ENCODE results near the gene KRT74.

DNA sequence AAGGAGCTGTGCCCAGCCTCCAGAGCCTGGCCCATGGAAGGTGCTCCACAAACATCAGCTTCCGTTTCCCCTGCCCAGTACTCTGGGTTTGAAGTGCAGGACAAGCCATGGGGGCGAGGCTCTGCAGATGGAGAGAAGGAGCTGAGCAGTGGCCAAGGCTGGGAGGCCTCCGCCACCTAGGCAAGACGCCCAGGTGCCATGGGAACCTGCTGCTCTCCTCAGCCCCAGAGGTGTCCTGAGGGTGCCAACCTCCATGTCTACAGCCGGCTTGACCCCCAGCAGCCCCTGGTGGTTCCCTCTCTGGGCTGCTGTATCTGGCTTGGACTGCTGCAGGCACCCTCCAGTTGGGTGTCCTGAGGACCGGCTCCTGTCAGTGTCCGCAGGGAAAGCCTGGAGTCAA is 33.1 kb downstream of the KRT74 start:
- TF ChIP-seq, protein P1, sequence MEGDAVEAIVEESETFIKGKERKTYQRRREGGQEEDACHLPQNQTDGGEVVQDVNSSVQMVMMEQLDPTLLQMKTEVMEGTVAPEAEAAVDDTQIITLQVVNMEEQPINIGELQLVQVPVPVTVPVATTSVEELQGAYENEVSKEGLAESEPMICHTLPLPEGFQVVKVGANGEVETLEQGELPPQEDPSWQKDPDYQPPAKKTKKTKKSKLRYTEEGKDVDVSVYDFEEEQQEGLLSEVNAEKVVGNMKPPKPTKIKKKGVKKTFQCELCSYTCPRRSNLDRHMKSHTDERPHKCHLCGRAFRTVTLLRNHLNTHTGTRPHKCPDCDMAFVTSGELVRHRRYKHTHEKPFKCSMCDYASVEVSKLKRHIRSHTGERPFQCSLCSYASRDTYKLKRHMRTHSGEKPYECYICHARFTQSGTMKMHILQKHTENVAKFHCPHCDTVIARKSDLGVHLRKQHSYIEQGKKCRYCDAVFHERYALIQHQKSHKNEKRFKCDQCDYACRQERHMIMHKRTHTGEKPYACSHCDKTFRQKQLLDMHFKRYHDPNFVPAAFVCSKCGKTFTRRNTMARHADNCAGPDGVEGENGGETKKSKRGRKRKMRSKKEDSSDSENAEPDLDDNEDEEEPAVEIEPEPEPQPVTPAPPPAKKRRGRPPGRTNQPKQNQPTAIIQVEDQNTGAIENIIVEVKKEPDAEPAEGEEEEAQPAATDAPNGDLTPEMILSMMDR (IDR thresholded peaks at IDR 0.05) = no peak
- TF ChIP-seq POLR2AphosphoS5 (IDR thresholded peaks at IDR 0.05; ENCODE audit: low read depth, low read length) = no peak
- TF ChIP-seq, protein P2, sequence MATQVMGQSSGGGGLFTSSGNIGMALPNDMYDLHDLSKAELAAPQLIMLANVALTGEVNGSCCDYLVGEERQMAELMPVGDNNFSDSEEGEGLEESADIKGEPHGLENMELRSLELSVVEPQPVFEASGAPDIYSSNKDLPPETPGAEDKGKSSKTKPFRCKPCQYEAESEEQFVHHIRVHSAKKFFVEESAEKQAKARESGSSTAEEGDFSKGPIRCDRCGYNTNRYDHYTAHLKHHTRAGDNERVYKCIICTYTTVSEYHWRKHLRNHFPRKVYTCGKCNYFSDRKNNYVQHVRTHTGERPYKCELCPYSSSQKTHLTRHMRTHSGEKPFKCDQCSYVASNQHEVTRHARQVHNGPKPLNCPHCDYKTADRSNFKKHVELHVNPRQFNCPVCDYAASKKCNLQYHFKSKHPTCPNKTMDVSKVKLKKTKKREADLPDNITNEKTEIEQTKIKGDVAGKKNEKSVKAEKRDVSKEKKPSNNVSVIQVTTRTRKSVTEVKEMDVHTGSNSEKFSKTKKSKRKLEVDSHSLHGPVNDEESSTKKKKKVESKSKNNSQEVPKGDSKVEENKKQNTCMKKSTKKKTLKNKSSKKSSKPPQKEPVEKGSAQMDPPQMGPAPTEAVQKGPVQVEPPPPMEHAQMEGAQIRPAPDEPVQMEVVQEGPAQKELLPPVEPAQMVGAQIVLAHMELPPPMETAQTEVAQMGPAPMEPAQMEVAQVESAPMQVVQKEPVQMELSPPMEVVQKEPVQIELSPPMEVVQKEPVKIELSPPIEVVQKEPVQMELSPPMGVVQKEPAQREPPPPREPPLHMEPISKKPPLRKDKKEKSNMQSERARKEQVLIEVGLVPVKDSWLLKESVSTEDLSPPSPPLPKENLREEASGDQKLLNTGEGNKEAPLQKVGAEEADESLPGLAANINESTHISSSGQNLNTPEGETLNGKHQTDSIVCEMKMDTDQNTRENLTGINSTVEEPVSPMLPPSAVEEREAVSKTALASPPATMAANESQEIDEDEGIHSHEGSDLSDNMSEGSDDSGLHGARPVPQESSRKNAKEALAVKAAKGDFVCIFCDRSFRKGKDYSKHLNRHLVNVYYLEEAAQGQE (IDR thresholded peaks at IDR 0.05; ENCODE audit: insufficient read depth in 1 of 2, low read depth in 2 of 2, low read length in 1 of 2) = no peak
- no peak for TF ChIP-seq SIN3A (IDR thresholded peaks at IDR 0.05; ENCODE audit: borderline replicate concordance, insufficient read depth, low read depth, low read length)
- no peak for TF ChIP-seq TCF7L2 (IDR thresholded peaks at IDR 0.05; ENCODE audit: low read depth, low read length)
